Coronary artery (tissue), 2 donors: Measurements from ENCODE around the gene EDC4.

Experiments
- DNase-seq: peaks from one replicate; pipeline ENCODE4 v3.0.0-alpha.2; 2017; ENCODE audit warnings: low spot score
- H3K27ac ChIP-seq, 2 donors: fragments of 200-600 bp; sonication (generic); one replicate each; pipeline ENCODE4 v1.5.1; 2016 to 2019
- H3K4me3 ChIP-seq: fragments of 200-600 bp; sonication (generic); 2 replicates; pipeline ENCODE4 v1.5.1; 2016; ENCODE audit warnings: mild to moderate bottlenecking, moderate library complexity
- TF ChIP-seq, protein P1 (sequence below): fragments of 200-600 bp; sonication (generic); IDR thresholded peaks from one replicate; pipeline ENCODE4 v1.5.1; 2019; ENCODE audit warnings: antibody characterized with exemption

The EDC4 gene

DNA sequence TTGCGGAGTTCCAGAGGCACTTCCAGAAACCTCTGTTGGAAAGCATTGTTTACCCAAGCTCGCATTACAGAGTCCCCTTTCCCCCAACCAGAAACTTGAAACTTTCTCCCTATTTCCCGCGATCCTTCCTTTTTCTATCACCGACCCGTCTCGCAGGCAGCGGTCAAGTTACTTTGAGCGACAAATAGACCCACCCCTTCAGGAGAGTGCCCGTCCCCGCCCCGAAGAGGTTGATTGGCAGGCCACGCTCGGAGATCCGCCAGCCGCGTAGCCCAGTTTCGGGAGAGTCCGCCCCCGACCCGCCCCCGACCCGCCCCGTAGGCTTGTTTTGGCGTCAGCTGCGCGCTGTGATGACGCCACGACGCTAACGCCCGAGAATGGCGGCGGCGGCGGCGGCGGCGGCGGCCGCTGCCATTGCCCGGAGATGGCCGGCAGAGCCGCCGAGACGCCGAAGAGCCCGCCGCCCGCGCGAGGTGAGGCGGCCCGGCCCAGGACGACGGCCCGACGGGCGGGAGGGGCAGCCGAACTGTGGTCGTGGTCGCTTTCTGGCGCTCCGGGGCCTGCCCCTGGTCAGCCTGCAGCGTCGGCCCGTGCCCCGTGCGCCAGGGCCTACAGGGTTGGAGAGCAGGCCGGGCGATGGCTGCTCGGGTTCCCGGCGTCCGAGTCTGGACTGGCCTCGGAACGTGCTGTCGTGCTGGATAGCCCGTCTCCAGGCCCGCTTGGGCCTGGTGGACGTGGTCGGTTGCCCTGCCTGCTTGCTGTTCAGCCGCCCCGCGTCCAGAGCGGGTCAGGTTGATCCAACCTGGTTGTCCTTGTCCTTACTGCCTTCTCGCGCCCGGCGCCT lies 20.3 kb downstream of the EDC4 start, which contains the start of gene PSKH1:
TSS of gene PSKH1 (plus strand) at position 356 of the 844 bp plus-strand sequence. CDS start 15,496 bp downstream, outside the sequence.
- DNase-seq = peak; percentile 97
- TF ChIP-seq, protein P1, sequence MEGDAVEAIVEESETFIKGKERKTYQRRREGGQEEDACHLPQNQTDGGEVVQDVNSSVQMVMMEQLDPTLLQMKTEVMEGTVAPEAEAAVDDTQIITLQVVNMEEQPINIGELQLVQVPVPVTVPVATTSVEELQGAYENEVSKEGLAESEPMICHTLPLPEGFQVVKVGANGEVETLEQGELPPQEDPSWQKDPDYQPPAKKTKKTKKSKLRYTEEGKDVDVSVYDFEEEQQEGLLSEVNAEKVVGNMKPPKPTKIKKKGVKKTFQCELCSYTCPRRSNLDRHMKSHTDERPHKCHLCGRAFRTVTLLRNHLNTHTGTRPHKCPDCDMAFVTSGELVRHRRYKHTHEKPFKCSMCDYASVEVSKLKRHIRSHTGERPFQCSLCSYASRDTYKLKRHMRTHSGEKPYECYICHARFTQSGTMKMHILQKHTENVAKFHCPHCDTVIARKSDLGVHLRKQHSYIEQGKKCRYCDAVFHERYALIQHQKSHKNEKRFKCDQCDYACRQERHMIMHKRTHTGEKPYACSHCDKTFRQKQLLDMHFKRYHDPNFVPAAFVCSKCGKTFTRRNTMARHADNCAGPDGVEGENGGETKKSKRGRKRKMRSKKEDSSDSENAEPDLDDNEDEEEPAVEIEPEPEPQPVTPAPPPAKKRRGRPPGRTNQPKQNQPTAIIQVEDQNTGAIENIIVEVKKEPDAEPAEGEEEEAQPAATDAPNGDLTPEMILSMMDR = no peak
- Histone ChIP-seq H3K4me3 (peak within 1 kb of the TSS; percentile 88), H3K27ac (peak within 1 kb of the TSS; percentile 86 to 95)

DNA sequence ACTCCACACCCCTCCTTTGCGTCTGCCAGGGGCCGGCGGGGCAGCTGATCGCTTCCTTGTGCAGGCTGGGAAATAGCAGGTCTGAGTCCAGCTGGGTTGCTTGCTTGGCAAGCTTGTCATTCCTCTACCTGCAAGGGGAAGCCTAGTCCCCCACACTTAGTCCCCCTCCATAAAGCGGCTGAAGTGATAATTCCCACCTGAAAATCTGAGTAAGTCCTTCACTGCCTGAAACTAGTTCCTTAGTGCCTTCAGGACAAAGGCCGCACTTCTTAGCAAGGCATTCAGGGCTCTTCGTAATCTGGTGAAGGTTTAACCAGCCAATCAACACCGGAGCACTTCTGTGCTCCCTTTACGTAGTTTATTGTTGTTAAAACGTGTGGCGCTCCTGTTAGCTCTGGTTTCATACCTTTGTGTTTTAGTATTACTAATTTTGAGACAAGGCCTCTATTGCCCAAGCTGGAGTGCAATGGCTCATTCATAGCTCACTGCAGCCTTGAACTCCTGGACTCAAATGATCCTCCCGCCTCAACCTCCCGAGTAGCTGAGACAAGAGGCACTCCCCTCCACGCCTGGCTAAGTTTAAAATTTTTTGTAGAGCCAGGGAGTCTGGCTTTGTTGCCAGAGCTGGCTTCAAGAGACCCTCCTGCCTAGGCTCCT lies 21.0 kb downstream of the EDC4 start:
- Histone ChIP-seq H3K27ac (peak overlapping the region; percentile 86 to 95), H3K4me3 (peak overlapping the region; percentile 88)
- no peak for DNase-seq
- TF ChIP-seq, protein P1 = no peak

DNA sequence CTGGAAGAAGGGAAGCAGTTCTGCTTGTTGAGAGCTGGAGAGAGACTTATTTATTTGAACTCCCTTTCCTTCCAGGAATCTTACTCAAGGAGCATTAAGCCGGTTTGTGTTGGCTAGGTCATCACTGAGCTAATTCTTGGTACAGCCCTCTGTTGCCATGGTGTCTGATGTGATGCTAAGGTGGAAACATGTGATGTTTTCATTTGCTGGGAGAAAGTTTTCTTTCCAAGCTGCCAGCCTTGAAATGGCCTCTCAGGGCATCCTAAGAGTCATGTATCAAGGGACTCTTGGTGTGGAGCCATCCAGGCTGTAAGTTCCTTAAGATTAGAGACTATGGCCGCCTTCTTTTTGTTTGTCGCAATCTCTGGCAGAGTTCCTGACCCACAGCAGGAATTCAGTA lies 24.4 kb downstream of the EDC4 start:
- Histone ChIP-seq H3K27ac (peak overlapping the region; percentile 81 to 85), H3K4me3 (no peak overlapping the region)
- TF ChIP-seq, protein P1 = no peak
- DNase-seq = peak; percentile 88

DNA sequence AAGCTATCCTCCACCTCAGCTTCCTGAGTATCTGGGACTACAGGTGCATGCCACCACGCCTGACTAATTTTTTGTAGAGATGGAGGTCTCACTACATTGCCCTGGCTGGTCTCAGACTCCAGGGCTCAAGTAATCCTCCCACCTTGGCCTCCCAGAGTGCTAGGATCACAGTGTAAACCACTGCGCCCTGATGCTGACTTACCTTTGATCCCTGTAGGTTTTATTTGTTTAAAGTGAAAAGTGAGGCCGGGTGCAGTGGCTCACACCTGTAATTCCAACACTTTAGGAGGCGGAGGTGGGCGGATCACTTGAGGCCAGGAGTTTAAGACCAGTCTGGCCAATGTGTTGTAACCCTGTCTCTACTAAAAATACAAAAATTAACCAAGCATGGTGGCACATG lies 28.9 kb downstream of the EDC4 start:
- H3K27ac ChIP-seq = no peak overlapping the region
- no peak for DNase-seq
- TF ChIP-seq, protein P1 = no peak
- no peak overlapping the region for H3K4me3 ChIP-seq

DNA sequence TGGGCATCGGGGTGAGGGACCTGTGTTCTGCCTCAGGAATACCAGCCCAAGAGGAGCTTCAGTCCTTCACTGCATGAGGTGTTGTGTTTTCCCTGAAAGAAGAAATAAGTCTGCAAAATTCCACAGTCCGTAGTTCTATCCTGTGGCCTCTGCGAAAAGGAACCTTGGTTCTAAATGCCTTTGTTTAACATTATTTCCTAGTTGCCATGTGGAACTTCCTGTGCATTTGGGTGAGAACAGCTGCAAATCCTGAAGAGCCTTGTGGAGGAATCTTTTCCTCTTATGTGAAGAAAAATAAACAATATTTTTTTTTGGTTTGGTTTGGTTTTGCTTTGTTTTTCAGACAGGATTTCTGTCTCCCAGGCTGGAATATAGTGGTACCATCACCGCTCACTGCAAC lies 30.0 kb downstream of the EDC4 start:
- H3K4me3 ChIP-seq = no peak overlapping the region
- H3K27ac ChIP-seq = peak overlapping the region in 1 of 2 donors; percentile 51
- TF ChIP-seq, protein P1 = no peak
- DNase-seq = no peak

DNA sequence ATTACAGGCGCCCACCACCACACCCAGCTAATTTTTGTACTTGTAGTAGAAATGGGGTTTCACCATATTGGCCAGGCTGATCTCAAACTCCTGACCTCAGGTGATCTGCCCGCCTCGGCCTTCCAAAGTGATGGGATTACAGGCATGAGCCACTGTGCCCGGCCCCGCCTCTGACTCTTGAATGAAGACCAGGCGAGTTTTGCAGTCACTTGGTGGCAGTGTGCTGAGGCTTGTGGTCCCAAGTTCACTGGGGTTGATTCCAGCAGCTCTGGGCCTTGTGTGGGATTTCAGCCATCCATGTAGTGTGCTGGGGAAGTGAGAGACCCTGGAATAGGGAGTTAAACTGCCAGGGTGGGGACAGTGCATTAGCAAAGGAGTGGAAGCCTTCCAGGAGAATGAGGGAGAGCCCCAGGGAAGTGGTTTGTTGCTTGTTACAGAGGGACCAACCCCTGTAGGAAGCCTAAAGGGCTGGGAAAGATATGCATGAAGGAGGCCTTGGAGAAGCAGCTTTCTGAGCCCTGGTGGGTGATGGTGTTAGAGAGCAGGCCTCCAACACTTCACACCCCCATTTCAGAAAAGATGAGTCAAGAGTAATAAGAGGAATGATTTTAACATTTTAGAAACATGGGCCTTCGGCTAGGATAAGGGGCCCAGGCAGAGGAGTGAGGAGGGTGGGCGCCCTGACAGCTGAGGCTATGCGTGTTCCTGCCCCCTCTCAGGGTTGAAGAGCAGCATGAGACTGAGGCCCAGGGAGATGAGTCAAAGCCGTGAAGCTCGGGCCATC lies 34.7 kb downstream of the EDC4 start:
- TF ChIP-seq, protein P1 = no peak
- H3K27ac ChIP-seq = no peak overlapping the region
- no peak for DNase-seq

More for the DNA sequence above, 34.7 kb downstream of the EDC4 start:
- no peak overlapping the region for H3K4me3 ChIP-seq
